IMR-90 (cell line): ENCODE data around the gene FBXL13.

ENCODE experiments used
- BHLHE40 ChIP-seq: fragments of 150-350 bp; IDR thresholded peaks from 2 replicates; pipeline ENCODE4 v1.6.1; 2016; ENCODE audit warnings: mild to moderate bottlenecking, low read depth, low read length
- CEBPB ChIP-seq: IDR thresholded peaks from 2 replicates; pipeline ENCODE4 v1.6.1; 2012; ENCODE audit warnings: low read depth, low read length, improper control_type of control experiment
- FOS ChIP-seq: fragments of 150-350 bp; IDR thresholded peaks from 2 replicates; pipeline ENCODE4 v1.6.1; 2016; ENCODE audit warnings: low read depth, low read length
- MAZ ChIP-seq: IDR thresholded peaks from 2 replicates; pipeline ENCODE4 v1.6.1; 2012; ENCODE audit warnings: low read depth, mild to moderate bottlenecking, low read length, improper control_type of control experiment, moderate library complexity, borderline replicate concordance
- MXI1 ChIP-seq: IDR thresholded peaks from 2 replicates; pipeline ENCODE4 v1.6.1; 2012; ENCODE audit warnings: low read depth, mild to moderate bottlenecking, low read length, moderate library complexity, borderline replicate concordance
- NFE2L2 ChIP-seq: fragments of 150-350 bp; IDR thresholded peaks from 2 replicates; pipeline ENCODE4 v1.6.1; 2016; ENCODE audit warnings: low read depth, mild to moderate bottlenecking, low read length
- POLR2A ChIP-seq: IDR thresholded peaks from 2 replicates; pipeline ENCODE4 v1.6.1; 2012; ENCODE audit warnings: mild to moderate bottlenecking, low read depth, low read length
- RAD21 ChIP-seq: IDR thresholded peaks from 2 replicates; pipeline ENCODE4 v1.6.1; 2012; ENCODE audit warnings: low read length, improper control_type of control experiment
- RFX5 ChIP-seq: IDR thresholded peaks from 2 replicates; pipeline ENCODE4 v1.8.0; 2012; ENCODE audit warnings: low read depth, mild to moderate bottlenecking, low read length, moderate library complexity
- TF ChIP-seq, protein P1 (sequence below): conservative IDR thresholded peaks from 2 replicates; pipeline ENCODE4 v1.5.1; 2012; ENCODE audit warnings: mild to moderate bottlenecking, low read depth, low read length, improper control_type of control experiment
- TF ChIP-seq, protein P2 (sequence below): fragments of 150-350 bp; IDR thresholded peaks from 2 replicates; pipeline ENCODE4 v1.6.1; 2016; ENCODE audit warnings: low read depth, mild to moderate bottlenecking, low read length, moderate library complexity, borderline replicate concordance

DNA sequence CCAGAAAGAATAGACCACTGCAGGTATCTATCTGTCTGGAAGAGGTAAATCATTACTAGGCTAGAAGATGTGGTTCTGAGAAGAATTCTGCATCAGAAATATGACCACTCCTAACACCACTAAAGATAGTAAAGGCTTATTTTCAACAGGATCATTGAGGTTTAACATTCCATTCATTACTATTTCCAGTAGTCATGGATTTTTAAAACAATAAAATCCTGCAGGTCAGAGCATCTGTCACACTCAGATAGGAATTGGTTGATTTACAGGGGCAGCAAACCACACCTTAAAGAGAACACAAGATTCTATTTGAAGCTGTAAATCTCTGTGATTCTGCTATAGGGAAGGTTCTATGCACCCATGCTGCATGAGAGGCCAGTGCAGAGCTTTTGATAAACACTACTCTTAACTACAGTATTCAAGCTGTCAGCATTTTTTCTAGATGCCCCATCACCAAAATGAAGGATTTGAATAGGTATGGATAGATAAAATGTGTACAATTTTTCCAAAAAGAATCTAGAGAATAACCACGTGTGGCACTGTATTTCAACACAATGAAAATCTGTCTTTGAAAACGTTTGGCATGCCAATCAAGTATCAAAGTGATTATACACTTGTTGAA lies 147.2 kb downstream of the FBXL13 start:
- TF ChIP-seq MAZ, result no peak
- no peak for TF ChIP-seq MXI1
- TF ChIP-seq, protein P1, sequence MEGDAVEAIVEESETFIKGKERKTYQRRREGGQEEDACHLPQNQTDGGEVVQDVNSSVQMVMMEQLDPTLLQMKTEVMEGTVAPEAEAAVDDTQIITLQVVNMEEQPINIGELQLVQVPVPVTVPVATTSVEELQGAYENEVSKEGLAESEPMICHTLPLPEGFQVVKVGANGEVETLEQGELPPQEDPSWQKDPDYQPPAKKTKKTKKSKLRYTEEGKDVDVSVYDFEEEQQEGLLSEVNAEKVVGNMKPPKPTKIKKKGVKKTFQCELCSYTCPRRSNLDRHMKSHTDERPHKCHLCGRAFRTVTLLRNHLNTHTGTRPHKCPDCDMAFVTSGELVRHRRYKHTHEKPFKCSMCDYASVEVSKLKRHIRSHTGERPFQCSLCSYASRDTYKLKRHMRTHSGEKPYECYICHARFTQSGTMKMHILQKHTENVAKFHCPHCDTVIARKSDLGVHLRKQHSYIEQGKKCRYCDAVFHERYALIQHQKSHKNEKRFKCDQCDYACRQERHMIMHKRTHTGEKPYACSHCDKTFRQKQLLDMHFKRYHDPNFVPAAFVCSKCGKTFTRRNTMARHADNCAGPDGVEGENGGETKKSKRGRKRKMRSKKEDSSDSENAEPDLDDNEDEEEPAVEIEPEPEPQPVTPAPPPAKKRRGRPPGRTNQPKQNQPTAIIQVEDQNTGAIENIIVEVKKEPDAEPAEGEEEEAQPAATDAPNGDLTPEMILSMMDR, result no peak
- TF ChIP-seq POLR2A, result no peak
- TF ChIP-seq, protein P2, sequence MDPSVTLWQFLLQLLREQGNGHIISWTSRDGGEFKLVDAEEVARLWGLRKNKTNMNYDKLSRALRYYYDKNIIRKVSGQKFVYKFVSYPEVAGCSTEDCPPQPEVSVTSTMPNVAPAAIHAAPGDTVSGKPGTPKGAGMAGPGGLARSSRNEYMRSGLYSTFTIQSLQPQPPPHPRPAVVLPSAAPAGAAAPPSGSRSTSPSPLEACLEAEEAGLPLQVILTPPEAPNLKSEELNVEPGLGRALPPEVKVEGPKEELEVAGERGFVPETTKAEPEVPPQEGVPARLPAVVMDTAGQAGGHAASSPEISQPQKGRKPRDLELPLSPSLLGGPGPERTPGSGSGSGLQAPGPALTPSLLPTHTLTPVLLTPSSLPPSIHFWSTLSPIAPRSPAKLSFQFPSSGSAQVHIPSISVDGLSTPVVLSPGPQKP, result no peak
- no peak for TF ChIP-seq BHLHE40
- no peak for TF ChIP-seq RAD21
- TF ChIP-seq FOS, result no peak
- TF ChIP-seq CEBPB, result no peak
- no peak for TF ChIP-seq NFE2L2
- no peak for TF ChIP-seq RFX5
